RWPE1 (cell line): ENCODE measurements around the gene SECTM1.
A peak's percentile ranks its signal among the peaks of the same experiment; 100 is the strongest.

Source experiments
- CTCF ChIA-PET: fragments of 350-600 bp; sonication (Branson Sonifier 250); formaldehyde crosslinking; extraction: SDS; loops from one replicate; lab custom pipeline; 2021; lab: Yijun Ruan, JAX
- POLR2A ChIA-PET: fragments of 400-600 bp; formaldehyde crosslinking; extraction: SDS; loops from one replicate; lab custom pipeline; 2020; ENCODE audit warnings: antibody characterized with exemption; ENCODE audit not compliant: low non-redundant PET; lab: Yijun Ruan, JAX
- DNase-seq: peaks from one replicate; pipeline ENCODE4 v3.0.0; 2012; ENCODE audit warnings: low spot score
- H3K27ac ChIP-seq: fragments of 450-650 bp; 2 replicates; pipeline ENCODE4 v1.5.1; 2017
- TF ChIP-seq, protein P1 (sequence below): fragments of 450-650 bp; conservative IDR thresholded peaks from 2 replicates; pipeline ENCODE4 v1.5.1; 2017; ENCODE audit warnings: low read depth, mild to moderate bottlenecking

The SECTM1 gene

DNA sequence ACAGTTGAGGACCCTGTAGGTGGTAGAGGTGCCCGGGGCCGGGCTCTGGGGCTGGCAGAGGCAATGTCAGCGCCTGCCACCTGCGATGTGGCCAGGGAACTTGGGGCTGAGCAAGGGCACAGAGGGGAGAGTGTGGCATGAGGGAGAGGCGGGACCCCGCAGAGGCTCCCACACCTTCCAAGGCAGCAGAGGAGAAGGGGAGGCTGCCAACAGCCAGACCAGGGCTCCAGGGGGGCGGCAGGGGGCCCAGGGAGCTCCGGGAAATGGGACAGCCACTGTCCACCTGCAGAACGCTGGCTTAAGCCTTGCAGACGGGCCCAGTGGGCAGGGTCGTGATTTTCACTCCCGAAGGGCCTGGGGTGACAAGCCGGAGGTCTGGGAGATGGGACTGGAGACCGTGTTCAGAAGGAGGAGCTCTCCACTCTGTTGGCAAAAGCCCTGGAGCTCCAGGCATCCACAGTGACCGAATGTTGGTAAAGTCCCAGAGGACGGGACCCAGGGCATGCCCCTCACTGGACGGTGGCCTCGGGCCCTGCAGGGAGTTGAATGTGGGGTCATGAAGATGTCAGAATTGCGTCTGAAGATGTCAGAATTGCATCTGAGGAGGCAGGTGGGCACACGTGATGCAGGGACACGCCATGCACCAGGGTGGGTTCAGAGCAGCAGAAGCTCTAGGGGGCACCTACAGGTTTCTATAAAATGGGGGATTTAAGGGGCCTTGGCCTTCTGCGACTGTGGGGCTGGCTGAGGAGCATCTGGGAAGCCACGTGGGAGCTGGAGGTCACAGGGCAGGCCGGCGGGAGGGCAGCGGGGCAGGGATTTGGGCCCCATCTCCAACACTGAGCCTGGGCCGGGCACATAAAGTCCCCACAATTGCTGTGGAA is 34.8 kb downstream of the SECTM1 start:
- DNase-seq = no peak
- peak overlapping the region; percentile 100 for H3K27ac ChIP-seq
- ChIA-PET CTCF (interaction anchor here (0.6 to 0.9 kb wide), 5 partner anchors 19 to 786 kb away, joined by 3 to 5 read pairs (median 3); partner anchors contain the start of gene CD7), POLR2A (interaction anchor here (0.8 to 1.9 kb wide), 3 partner anchors 25 to 35 kb away, joined by 4 to 5 read pairs (median 4); partner anchors contain the start of gene SECTM1)
- TF ChIP-seq, protein P1, sequence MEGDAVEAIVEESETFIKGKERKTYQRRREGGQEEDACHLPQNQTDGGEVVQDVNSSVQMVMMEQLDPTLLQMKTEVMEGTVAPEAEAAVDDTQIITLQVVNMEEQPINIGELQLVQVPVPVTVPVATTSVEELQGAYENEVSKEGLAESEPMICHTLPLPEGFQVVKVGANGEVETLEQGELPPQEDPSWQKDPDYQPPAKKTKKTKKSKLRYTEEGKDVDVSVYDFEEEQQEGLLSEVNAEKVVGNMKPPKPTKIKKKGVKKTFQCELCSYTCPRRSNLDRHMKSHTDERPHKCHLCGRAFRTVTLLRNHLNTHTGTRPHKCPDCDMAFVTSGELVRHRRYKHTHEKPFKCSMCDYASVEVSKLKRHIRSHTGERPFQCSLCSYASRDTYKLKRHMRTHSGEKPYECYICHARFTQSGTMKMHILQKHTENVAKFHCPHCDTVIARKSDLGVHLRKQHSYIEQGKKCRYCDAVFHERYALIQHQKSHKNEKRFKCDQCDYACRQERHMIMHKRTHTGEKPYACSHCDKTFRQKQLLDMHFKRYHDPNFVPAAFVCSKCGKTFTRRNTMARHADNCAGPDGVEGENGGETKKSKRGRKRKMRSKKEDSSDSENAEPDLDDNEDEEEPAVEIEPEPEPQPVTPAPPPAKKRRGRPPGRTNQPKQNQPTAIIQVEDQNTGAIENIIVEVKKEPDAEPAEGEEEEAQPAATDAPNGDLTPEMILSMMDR = no peak

DNA sequence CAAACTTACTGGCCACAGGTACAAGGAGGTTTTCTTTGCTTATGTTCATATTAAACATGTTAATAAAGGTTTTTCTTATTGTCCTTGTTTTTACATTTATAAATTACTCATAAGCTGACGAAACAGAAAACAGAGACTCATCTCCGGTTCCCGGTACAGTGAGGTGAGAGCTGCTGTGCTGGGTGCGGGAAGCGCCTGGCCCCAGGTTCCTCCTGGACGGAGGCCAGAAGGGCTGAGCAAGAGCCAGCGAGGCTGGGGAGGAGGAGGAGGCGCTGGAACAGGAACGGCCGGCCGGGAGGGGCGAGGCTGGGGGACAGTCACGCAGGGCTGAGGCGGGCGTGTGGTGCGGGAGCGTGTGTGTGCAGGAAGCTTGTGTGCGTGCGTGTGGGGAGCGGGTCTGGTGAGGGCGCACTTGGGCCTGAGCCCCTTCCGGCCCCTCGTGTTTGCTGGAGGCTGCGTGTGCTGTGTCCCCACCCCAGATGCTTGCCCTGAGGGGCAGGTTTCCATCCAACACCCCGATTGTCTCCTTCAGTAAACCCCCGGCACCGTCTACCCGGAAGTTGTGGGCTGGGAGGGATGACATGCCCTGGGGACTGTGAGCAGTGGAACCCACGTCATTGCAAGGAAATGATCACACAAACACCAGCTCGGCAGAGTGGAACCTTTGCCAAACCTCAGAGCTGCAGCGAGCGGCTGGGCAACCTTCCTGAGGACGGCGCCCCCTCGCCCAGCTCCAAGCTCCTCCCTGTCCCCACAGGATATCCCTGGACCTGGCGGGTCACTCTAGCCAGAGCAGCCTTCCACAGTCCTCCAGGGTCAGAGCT is 35.6 kb downstream of the SECTM1 start:
- ChIA-PET POLR2A (interaction anchor here (0.5 to 1.9 kb wide), 4 partner anchors 25 to 98 kb away, joined by 3 to 5 read pairs (median 4); partner anchors contain the start of gene SECTM1), CTCF (interaction anchor here (0.6 to 0.9 kb wide), 5 partner anchors 19 to 53 kb away, joined by 3 to 5 read pairs (median 4); partner anchors contain the start of gene CD7)
- peak; percentile 89 for DNase-seq
- TF ChIP-seq, protein P1 = no peak
- H3K27ac ChIP-seq = peak overlapping the region; percentile 100

DNA sequence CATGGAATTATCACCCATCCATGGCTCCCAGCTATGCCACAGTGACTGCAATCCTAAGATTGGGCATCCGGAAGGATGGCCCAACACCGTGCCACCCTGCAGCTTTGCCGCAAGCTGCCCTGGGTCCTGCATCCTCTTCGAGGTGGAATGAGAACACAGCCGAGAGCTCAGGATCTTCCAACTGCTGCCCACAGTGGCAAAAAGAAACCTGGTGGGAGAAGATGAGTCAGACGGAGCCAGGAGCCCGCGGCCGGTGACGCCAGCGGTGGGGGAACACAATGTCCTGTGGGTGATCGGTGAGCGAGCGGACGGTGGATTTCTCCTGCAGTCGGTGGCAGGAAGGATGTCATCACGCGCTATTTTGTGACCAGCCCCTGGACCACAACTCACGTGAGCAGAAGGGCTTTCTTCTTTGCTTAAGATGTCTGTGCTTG is 36.3 kb downstream of the SECTM1 start:
- H3K27ac ChIP-seq = peak overlapping the region; percentile 100
- TF ChIP-seq, protein P1 = no peak
- peak; percentile 79 for DNase-seq
- POLR2A ChIA-PET = interaction anchor here (0.5 kb wide), 1 partner anchor 97 kb away, joined by 3 read pairs; no protein-coding TSS in a partner anchor
- CTCF ChIA-PET = interaction anchor here (0.6 to 0.9 kb wide), 5 partner anchors 23 to 271 kb away, joined by 3 to 5 read pairs (median 4); no protein-coding TSS in a partner anchor

DNA sequence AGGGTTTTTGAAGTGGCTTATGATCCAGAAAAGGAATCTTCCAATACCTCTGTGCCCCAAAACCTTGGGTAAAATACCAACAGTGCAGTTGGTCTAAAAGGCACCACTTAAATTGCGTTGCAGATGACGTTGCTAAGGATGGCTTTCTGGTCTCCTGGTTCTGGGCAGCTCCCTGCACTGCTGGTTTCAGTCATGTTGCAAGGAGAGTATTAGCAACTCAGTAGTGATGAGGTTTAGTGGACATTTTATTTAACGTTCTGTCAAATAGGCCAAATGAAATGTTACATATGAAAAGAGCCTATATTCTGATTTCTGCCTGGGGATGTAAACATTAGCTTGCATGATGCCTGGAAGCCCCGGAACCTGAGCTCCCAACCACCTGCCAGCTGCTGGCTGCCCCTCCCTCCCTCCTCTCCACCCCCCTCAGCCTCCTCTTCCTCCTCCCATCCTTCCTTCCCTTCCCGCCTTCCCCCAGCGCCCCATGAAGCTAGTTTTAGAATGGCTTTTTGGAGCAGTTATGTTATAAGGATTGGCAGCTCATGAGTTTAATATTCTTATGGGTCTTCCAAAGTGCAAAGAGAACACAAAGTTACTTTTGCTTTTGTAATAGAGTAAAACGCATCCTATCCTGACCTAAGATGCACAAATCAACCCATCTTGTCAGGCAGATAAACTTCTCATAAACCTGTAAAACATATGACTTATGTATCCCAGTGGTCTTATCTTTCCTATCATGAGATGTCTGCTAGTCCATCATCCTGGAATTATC is 36.9 kb downstream of the SECTM1 start:
- H3K27ac ChIP-seq = peak overlapping the region; percentile 100
- DNase-seq = no peak
- TF ChIP-seq, protein P1 = no peak
- POLR2A ChIA-PET = interaction anchor here (0.6 kb wide), 1 partner anchor 9 kb away, joined by 3 read pairs; no protein-coding TSS in a partner anchor
- CTCF ChIA-PET = interaction anchor here (0.6 to 0.9 kb wide), 5 partner anchors 28 to 271 kb away, joined by 3 to 5 read pairs (median 3); no protein-coding TSS in a partner anchor

DNA sequence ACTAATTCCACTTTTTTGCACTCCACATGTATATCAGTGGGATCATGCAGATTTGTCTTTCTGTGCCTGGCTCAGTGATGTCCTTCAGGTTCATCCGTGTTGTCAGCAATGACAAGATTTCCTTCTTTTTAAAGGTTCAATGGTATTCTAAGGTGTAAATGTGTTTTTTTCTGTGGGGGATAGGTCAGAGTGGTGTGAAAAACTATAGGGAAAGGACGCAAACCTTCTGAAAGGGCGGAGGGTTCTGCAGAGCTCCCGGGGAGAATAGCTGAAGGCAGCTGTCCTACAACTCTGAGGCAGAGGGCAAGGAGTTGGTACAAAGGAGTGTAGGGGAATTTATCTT is 38.1 kb downstream of the SECTM1 start:
- peak overlapping the region; percentile 100 for H3K27ac ChIP-seq
- DNase-seq = no peak
- TF ChIP-seq, protein P1 = no peak
- ChIA-PET POLR2A (no interaction called here), CTCF (no interaction called here)
